GM12878 (cell line): Measurements from ENCODE around the gene SPHK1. TPM values are rescaled to one million over a fixed set of nuclear protein-coding genes. Genes with fewer than 3 reads are reported as not detected.

Experiments
- ATAC-seq: fragments of 200-7000 bp; cut with Tn5 transposase; 3 replicates; pipeline ENCODE4 v1.9.1; 2020; ENCODE audit warnings: mild to moderate bottlenecking, moderate library complexity
- BruUV-seq: library from RNA; stranded (reverse); fragments of 400-500 nt; replicated peaks from 2 replicates; lab custom pipeline; 2021; lab: Mats Ljungman, UMichigan
- CTCF ChIA-PET: fragments of 300-600 bp; sonication (Branson Sonifier 250); formaldehyde crosslinking; extraction: SDS; loops from one replicate; lab custom pipeline; 2021; ENCODE audit warnings: inconsistent platforms; lab: Yijun Ruan, JAX
- POLR2A ChIA-PET: fragments of 350-600 bp; formaldehyde crosslinking; extraction: SDS; loops from one replicate; lab custom pipeline; 2021; ENCODE audit warnings: inconsistent platforms; lab: Charles Lee
- RAD21 ChIA-PET: fragments of 300-600 bp; sonication (Branson Sonifier 250); formaldehyde crosslinking; loops from one replicate; lab custom pipeline; 2023; ENCODE audit warnings: antibody characterized with exemption; ENCODE audit not compliant: unreplicated experiment; lab: Charles Lee
- SMC1A ChIA-PET: fragments of 300-600 bp; sonication (Branson Sonifier 250); formaldehyde crosslinking; loops from one replicate; lab custom pipeline; 2023; ENCODE audit not compliant: unreplicated experiment, uncharacterized antibody; lab: Charles Lee
- DNase-seq: peaks from one replicate; pipeline ENCODE4 v3.0.0-alpha.2; 2011; ENCODE audit warnings: low read depth, low spot score
- FAIRE-seq: peaks from 3 replicates; lab custom pipeline; 2011; peaks lifted over from hg19 to GRCh38; lab: Jason Lieb, UNC
- H2AFZ ChIP-seq: 2 replicates; pipeline ENCODE4 v1.6.0; 2011; ENCODE audit warnings: low read depth, low read length, control low read depth; ENCODE audit not compliant: control insufficient read depth
- H3K27ac ChIP-seq: 2 replicates; pipeline ENCODE4 v1.5.1; 2011; ENCODE audit warnings: control low read depth; ENCODE audit not compliant: control insufficient read depth, insufficient read depth
- H3K27me3 ChIP-seq, 2 experiments: replicated peaks in 1 of 2; 2 replicates each; pipeline versions ENCODE4 v1.6.0 to v1.6.1; 2011; ENCODE audit warnings: low read length in 1 of 2; ENCODE audit not compliant: control insufficient read depth in 2 of 2, insufficient read depth in 2 of 2
- H3K36me3 ChIP-seq, 2 experiments: 2 replicates each; pipeline ENCODE4 v1.5.1; 2011; ENCODE audit warnings: low read length in 1 of 2; ENCODE audit not compliant: control insufficient read depth in 2 of 2, insufficient read depth in 2 of 2
- H3K4me1 ChIP-seq: 2 replicates; pipeline ENCODE4 v1.6.1; 2011; ENCODE audit warnings: mild to moderate bottlenecking, low read length, moderate library complexity, mixed read lengths; ENCODE audit not compliant: control insufficient read depth, insufficient read depth
- H3K4me2 ChIP-seq: 2 replicates; pipeline ENCODE4 v1.6.0; 2011; ENCODE audit warnings: control low read depth; ENCODE audit not compliant: control insufficient read depth, insufficient read depth
- H3K4me3 ChIP-seq: fragments of 200-600 bp; sonication (generic); 2 replicates; pipeline ENCODE4 v1.5.1; 2016
- H3K79me2 ChIP-seq: 2 replicates; pipeline ENCODE4 v1.6.0; 2011; ENCODE audit warnings: low read length; ENCODE audit not compliant: control insufficient read depth, insufficient read depth
- H3K9ac ChIP-seq: 2 replicates; pipeline ENCODE4 v1.8.0; 2011; ENCODE audit warnings: low read length, control low read depth, mixed read lengths; ENCODE audit not compliant: control insufficient read depth, insufficient read depth
- H3K9me3 ChIP-seq: replicated peaks from 3 replicates; pipeline ENCODE4 v1.5.1; 2011; ENCODE audit warnings: mild to moderate bottlenecking, low read length; ENCODE audit not compliant: control insufficient read depth, insufficient read depth
- H4K20me1 ChIP-seq: 2 replicates; pipeline ENCODE4 v1.6.0; 2011; ENCODE audit not compliant: control insufficient read depth, insufficient read depth
- BHLHE40 ChIP-seq, 2 experiments: fragments of 450-650 bp in 1 of 2; IDR thresholded peaks; 2 replicates each; pipeline ENCODE4 v1.6.1; 2011 to 2017; ENCODE audit warnings: low read depth in 2 of 2, borderline replicate concordance in 1 of 2, improper control_type of control experiment in 1 of 2, low read length in 1 of 2, mild to moderate bottlenecking in 1 of 2
- CHD4 ChIP-seq: fragments of 200-600 bp; sonication (generic); IDR thresholded peaks from 2 replicates; pipeline ENCODE4 v1.6.1; 2016; ENCODE audit warnings: mild to moderate bottlenecking
- IKZF1 ChIP-seq: fragments of 450-650 bp; conservative IDR thresholded peaks from 2 replicates; pipeline ENCODE4 v1.6.1; 2017; ENCODE audit warnings: antibody characterized with exemption, mild to moderate bottlenecking
- NKRF ChIP-seq: fragments of 450-650 bp; conservative IDR thresholded peaks from 2 replicates; pipeline ENCODE4 v1.6.1; 2017; ENCODE audit warnings: mild to moderate bottlenecking, moderate library complexity
- NR2F1 ChIP-seq: fragments of 450-650 bp; conservative IDR thresholded peaks from 2 replicates; pipeline ENCODE4 v1.6.1; 2017; ENCODE audit warnings: mild to moderate bottlenecking
- REST ChIP-seq: IDR thresholded peaks from 2 replicates; pipeline ENCODE4 v1.6.1; 2012; ENCODE audit warnings: mild to moderate bottlenecking, low read depth, low read length
- SP1 ChIP-seq: IDR thresholded peaks from one replicate; pipeline ENCODE4 v1.6.1; 2011; ENCODE audit warnings: low read depth, low read length
- WGBS: methylation state at CpG from one replicate; pipeline ENCODE4 v1.1.6; 2016; ENCODE audit warnings: low lambda C conversion rate; ENCODE audit not compliant: insufficient replicate concordance, insufficient coverage; ENCODE audit errors: missing lambda C conversion rate; 5-methylcytosine and 5-hydroxymethylcytosine counted together
- in situ Hi-C: fragments of 300-500 bp; cut with MboI; formaldehyde crosslinking; loops from 9 replicates; pipeline ENCODE4 v1.14.3; 2018; ENCODE audit warnings: mixed read lengths
- intact Hi-C: fragments of 100-400 bp; cut with micrococcal nuclease; formaldehyde crosslinking; loops from one replicate; pipeline ENCODE4 v1.14.2; 2022; ENCODE audit not compliant: unreplicated experiment
- polyA plus RNA-seq, 11 experiments: library from polyadenylated mRNA; depleted of rRNA in 4 of 11; unstranded in 6 of 11; stranded (reverse) in 5 of 11; fragments of >200 nt; fragmentation: Nextera tagmentation in 4 of 11; fragmentation: Illumina TruSeq in 1 of 11; extraction: Ambion mirVana in 4 of 11; extraction: Trizol in 1 of 11; gene quantifications; 1 replicate in 1 of 11; 2 replicates in 10 of 11; pipeline versions ENCODE4 v1.2.1 to v1.2.3, GENCODE V29; 2011 to 2016; ENCODE audit warnings: inconsistent platforms in 2 of 11, missing spikeins in 2 of 11, low read depth in 1 of 11
- total RNA-seq, 4 experiments: library from RNA; depleted of rRNA in 3 of 4; stranded (reverse); fragments of >200 nt in 3 of 4; fragmentation: Illumina TruSeq in 1 of 4; extraction: Trizol in 1 of 4; gene quantifications; 2 replicates each; pipeline versions ENCODE4 v1.2.1 to v1.2.3, GENCODE V29; 2013 to 2021

Gene SPHK1
- total and polyA plus RNA-seq, 10 of the 15 experiments (the other 5 are each of a cell fraction or from before 2014, with no cell fraction given), result 0.09 to 1.1 (median 0.36) TPM; not detected in 2

- no peak for DNase-seq
- POLR2A ChIA-PET, result interaction anchor here (0.6 kb wide), 1 partner anchor 485 kb away, joined by 5 read pairs; no protein-coding TSS in a partner anchor
- H3K4me3 ChIP-seq, result no peak overlapping the region
- H2AFZ ChIP-seq, result no peak overlapping the region
- CTCF ChIA-PET, result interaction anchor here (0.8 kb wide), 1 partner anchor 26 kb away, joined by 3 read pairs; no protein-coding TSS in a partner anchor
- no peaks in the 10 kb centered on the region for H4K20me1 ChIP-seq
- RAD21 ChIA-PET, result no interaction called here
- H3K79me2 ChIP-seq, result no peaks in the 10 kb centered on the region
- SMC1A ChIA-PET, result interaction anchor here (0.6 kb wide), 1 partner anchor 1695 kb away, joined by 3 read pairs; no protein-coding TSS in a partner anchor
- H3K27me3 ChIP-seq, result no peaks in the 10 kb centered on the region
- in situ Hi-C loops (no loop called here), intact Hi-C loops (no loop called here)
- no peaks in the 10 kb centered on the region for H3K9me3 ChIP-seq
- 50% methylated on average over 16 of the region's 16 CpGs for whole genome bisulfite sequencing
- peak; percentile 39 for ATAC-seq
- no peaks in the 10 kb centered on the region for H3K4me1 ChIP-seq
- no peak for TF ChIP-seq CHD4
- TF ChIP-seq IKZF1, result no peak
- TF ChIP-seq NR2F1, result peak; percentile 44; the same call in 1 of the 2 replicates
- TF ChIP-seq REST, result no peak
- no peak for TF ChIP-seq BHLHE40 (IDR thresholded peaks at IDR 0.05; ENCODE audit: borderline replicate concordance in 1 of 2, low read depth in 2 of 2, low read length in 1 of 2)
- no peak for TF ChIP-seq NKRF
- no peak for TF ChIP-seq SP1
- no peak overlapping the region for H3K27ac ChIP-seq
- H3K9ac ChIP-seq, result no peak overlapping the region
- FAIRE-seq, result no peak
- BruUV-seq, result no TSS peak
- H3K36me3 ChIP-seq, result no peaks in the 10 kb centered on the region
- H3K4me2 ChIP-seq, result no peak overlapping the region
These were observed 12.5 kb upstream of the SPHK1 start for GRCh38 chr17:76371656-76372628.
